ENCODE results near the gene MYL10. TPM values are rescaled to one million over a fixed set of nuclear protein-coding genes. Genes with fewer than 3 reads are reported as not detected.

The MYL10 gene
- not detected for total RNA-seq
- long read RNA-seq, donor 1 = 0 reads
- long read RNA-seq, donor 2 = 0 reads

GRCh38 chr7:101629171-101629570 is at the start of gene MYL10:
Gene MYL10, minus strand, starts transcription at chr7:101629296. Its CDS starts 178 bp downstream, at chr7:101629118.
- Histone ChIP-seq H3K9me3 (no peaks in the 10 kb centered on the region), H3K4me1 (ENCODE audit: low read depth) (no peaks in the 10 kb centered on the region), H3K36me3 (ENCODE audit: low read depth) (no peaks in the 10 kb centered on the region), H3K4me3 (no peak within 1 kb of the TSS)
- no peak for ATAC-seq
- peak in 1 of 3 donors; percentile 20 for DNase-seq
- intact Hi-C loops (cut with DNase I, micrococcal nuclease) = no loop called here
- no peak for TF ChIP-seq CTCF (IDR thresholded peaks at IDR 0.05)

- intact Hi-C loops (cut with DNase I, micrococcal nuclease) = no loop called here
- Histone ChIP-seq H3K9me3 (no peaks in the 10 kb centered on the region), H3K4me3 (no peak overlapping the region), H3K36me3 (ENCODE audit: low read depth) (no peaks in the 10 kb centered on the region), H3K4me1 (ENCODE audit: low read depth) (no peaks in the 10 kb centered on the region)
- no peak for TF ChIP-seq CTCF (IDR thresholded peaks at IDR 0.05)
- ATAC-seq (no peak), DNase-seq (no peak)
Measured at GRCh38 chr7:101678658-101679057, 49.6 kb upstream of the MYL10 start.

- ATAC-seq = no peak
- no peaks in the 10 kb centered on the region for H3K9me3 ChIP-seq
- no peak overlapping the region for H3K4me3 ChIP-seq
- H3K4me1 ChIP-seq (ENCODE audit: low read depth) = no peaks in the 10 kb centered on the region
- intact Hi-C loops (cut with DNase I, micrococcal nuclease) = no loop called here
- TF ChIP-seq CTCF (IDR thresholded peaks at IDR 0.05) = no peak
- no peak for DNase-seq
- H3K36me3 ChIP-seq (ENCODE audit: low read depth) = no peaks in the 10 kb centered on the region
Measured at GRCh38 chr7:101677797-101678479, 48.8 kb upstream of the MYL10 start.

- H3K36me3 ChIP-seq (ENCODE audit: low read depth) = no peaks in the 10 kb centered on the region
- H3K9me3 ChIP-seq = no peaks in the 10 kb centered on the region
- H3K4me1 ChIP-seq (ENCODE audit: low read depth) = no peaks in the 10 kb centered on the region
- ATAC-seq (peak; percentile 37), DNase-seq (no peak)
- intact Hi-C loops (cut with DNase I, micrococcal nuclease) = no loop called here
- TF ChIP-seq CTCF (IDR thresholded peaks at IDR 0.05) = no peak
- no peak overlapping the region for H3K4me3 ChIP-seq
Measured at GRCh38 chr7:101677391-101677790, 48.3 kb upstream of the MYL10 start.

- Histone ChIP-seq H3K36me3 (ENCODE audit: low read depth) (no peaks in the 10 kb centered on the region), H3K4me1 (ENCODE audit: low read depth) (no peaks in the 10 kb centered on the region), H3K4me3 (no peak overlapping the region), H3K9me3 (no peaks in the 10 kb centered on the region)
- DNase-seq (no peak), ATAC-seq (peak; percentile 18)
- intact Hi-C loops (cut with DNase I, micrococcal nuclease) = no loop called here
- no peak for TF ChIP-seq CTCF (IDR thresholded peaks at IDR 0.05)
Measured at GRCh38 chr7:101676956-101677355, 47.9 kb upstream of the MYL10 start.

All from mucosa of descending colon (tissue), 3 donors.